GM12878 (cell line): Measurements from ENCODE around the gene SPRY2.

Source experiments
- CEBPB ChIP-seq, 2 experiments: fragments of 150-350 bp in 1 of 2; IDR thresholded peaks; 2 replicates each; pipeline ENCODE4 v1.6.1; 2012 to 2014; ENCODE audit warnings: low read depth in 2 of 2, low read length in 2 of 2, borderline replicate concordance in 1 of 2, inconsistent platforms in 1 of 2
- ELK1 ChIP-seq: IDR thresholded peaks from 2 replicates; pipeline ENCODE4 v1.6.1; 2012; ENCODE audit warnings: low read depth, low read length, improper control_type of control experiment
- GABPA ChIP-seq: IDR thresholded peaks from 2 replicates; pipeline ENCODE4 v1.6.1; 2014; ENCODE audit warnings: antibody characterized with exemption, low read depth, mild to moderate bottlenecking, inconsistent platforms
- MYC ChIP-seq: IDR thresholded peaks from 2 replicates; pipeline ENCODE4 v1.6.1; 2011; ENCODE audit warnings: mild to moderate bottlenecking, low read length, moderate library complexity, inconsistent platforms; ENCODE audit not compliant: insufficient read depth, insufficient replicate concordance, insufficient read length, severe bottlenecking
- POLR2AphosphoS5 ChIP-seq: IDR thresholded peaks from 2 replicates; pipeline ENCODE4 v1.6.1; 2011; ENCODE audit warnings: mild to moderate bottlenecking, low read length, inconsistent platforms
- REST ChIP-seq: IDR thresholded peaks from 2 replicates; pipeline ENCODE4 v1.6.1; 2012; ENCODE audit warnings: mild to moderate bottlenecking, low read depth, low read length
- SP1 ChIP-seq: IDR thresholded peaks from one replicate; pipeline ENCODE4 v1.6.1; 2011; ENCODE audit warnings: low read depth, low read length
- YY1 ChIP-seq: IDR thresholded peaks from 2 replicates; pipeline ENCODE4 v1.6.1; 2011; ENCODE audit warnings: low read depth, mild to moderate bottlenecking, low read length
- TF ChIP-seq, protein P1 (sequence below): fragments of 450-650 bp; IDR thresholded peaks from 2 replicates; pipeline ENCODE4 v1.6.1; 2017; ENCODE audit warnings: mild to moderate bottlenecking, moderate library complexity

- TF ChIP-seq, protein P1, sequence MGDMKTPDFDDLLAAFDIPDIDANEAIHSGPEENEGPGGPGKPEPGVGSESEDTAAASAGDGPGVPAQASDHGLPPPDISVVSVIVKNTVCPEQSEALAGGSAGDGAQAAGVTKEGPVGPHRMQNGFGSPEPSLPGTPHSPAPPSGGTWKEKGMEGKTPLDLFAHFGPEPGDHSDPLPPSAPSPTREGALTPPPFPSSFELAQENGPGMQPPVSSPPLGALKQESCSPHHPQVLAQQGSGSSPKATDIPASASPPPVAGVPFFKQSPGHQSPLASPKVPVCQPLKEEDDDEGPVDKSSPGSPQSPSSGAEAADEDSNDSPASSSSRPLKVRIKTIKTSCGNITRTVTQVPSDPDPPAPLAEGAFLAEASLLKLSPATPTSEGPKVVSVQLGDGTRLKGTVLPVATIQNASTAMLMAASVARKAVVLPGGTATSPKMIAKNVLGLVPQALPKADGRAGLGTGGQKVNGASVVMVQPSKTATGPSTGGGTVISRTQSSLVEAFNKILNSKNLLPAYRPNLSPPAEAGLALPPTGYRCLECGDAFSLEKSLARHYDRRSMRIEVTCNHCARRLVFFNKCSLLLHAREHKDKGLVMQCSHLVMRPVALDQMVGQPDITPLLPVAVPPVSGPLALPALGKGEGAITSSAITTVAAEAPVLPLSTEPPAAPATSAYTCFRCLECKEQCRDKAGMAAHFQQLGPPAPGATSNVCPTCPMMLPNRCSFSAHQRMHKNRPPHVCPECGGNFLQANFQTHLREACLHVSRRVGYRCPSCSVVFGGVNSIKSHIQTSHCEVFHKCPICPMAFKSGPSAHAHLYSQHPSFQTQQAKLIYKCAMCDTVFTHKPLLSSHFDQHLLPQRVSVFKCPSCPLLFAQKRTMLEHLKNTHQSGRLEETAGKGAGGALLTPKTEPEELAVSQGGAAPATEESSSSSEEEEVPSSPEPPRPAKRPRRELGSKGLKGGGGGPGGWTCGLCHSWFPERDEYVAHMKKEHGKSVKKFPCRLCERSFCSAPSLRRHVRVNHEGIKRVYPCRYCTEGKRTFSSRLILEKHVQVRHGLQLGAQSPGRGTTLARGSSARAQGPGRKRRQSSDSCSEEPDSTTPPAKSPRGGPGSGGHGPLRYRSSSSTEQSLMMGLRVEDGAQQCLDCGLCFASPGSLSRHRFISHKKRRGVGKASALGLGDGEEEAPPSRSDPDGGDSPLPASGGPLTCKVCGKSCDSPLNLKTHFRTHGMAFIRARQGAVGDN = no peak
- TF ChIP-seq CEBPB (IDR thresholded peaks at IDR 0.05; ENCODE audit: borderline replicate concordance in 1 of 2, low read depth in 2 of 2, low read length in 2 of 2) = no peak
- TF ChIP-seq MYC = no peak
- no peak for TF ChIP-seq GABPA
- no peak for TF ChIP-seq REST
- TF ChIP-seq SP1 = no peak
- TF ChIP-seq YY1 = no peak
- TF ChIP-seq ELK1 = no peak
- no peak for TF ChIP-seq POLR2AphosphoS5
These were observed 4.1 kb downstream of the SPRY2 start for GRCh38 chr13:80336776-80337287.
